GM18505 (cell line): ENCODE results near the gene CD96.

Experiments
- ATAC-seq: cut with Tn5 transposase; IDR thresholded peaks from one replicate; pipeline ENCODE4 v1.9.1; 2021; ENCODE audit not compliant: unreplicated experiment
- POLR2A ChIP-seq: IDR thresholded peaks from 4 replicates; pipeline ENCODE4 v1.6.1; 2011; ENCODE audit warnings: borderline replicate concordance; ENCODE audit not compliant: insufficient read depth, insufficient read length; ENCODE audit errors: extremely low read depth

The CD96 gene

GRCh38 chr3:111594781-111595180, 52.8 kb downstream of the CD96 start:
- ATAC-seq: peak; percentile 25

GRCh38 chr3:111595232-111595631, 53.2 kb downstream of the CD96 start, which contains the start of gene ZBED2:
TSS of gene ZBED2 (minus strand) at chr3:111595346. CDS start at chr3:111594201, 1,145 bp downstream.
- peak; percentile 58 for ATAC-seq
- TF ChIP-seq POLR2A: no peak

More at GRCh38 chr3:111594781-111595180, 52.8 kb downstream of the CD96 start:
- TF ChIP-seq POLR2A: no peak

- ATAC-seq: no peak
- no peak for TF ChIP-seq POLR2A
Measured at GRCh38 chr3:111596328-111596727, 54.3 kb downstream of the CD96 start.

- ATAC-seq: no peak
- TF ChIP-seq POLR2A: no peak
Measured at GRCh38 chr3:111598139-111598538, 56.1 kb downstream of the CD96 start.

GRCh38 chr3:111598552-111598951, 56.6 kb downstream of the CD96 start:
- ATAC-seq: no peak
- TF ChIP-seq POLR2A: no peak

- no peak for ATAC-seq
- no peak for TF ChIP-seq POLR2A
Measured at GRCh38 chr3:111601810-111602209, 59.8 kb downstream of the CD96 start.

- no peak for TF ChIP-seq POLR2A
- ATAC-seq: peak; percentile 72
Measured at GRCh38 chr3:111603679-111604078, 61.7 kb downstream of the CD96 start.

GRCh38 chr3:111604119-111604518, 62.1 kb downstream of the CD96 start:
- no peak for TF ChIP-seq POLR2A
- peak; percentile 20 for ATAC-seq

- no peak for TF ChIP-seq POLR2A
- no peak for ATAC-seq
Measured at GRCh38 chr3:111605018-111605417, 63.0 kb downstream of the CD96 start.

GRCh38 chr3:111605493-111605892, 63.5 kb downstream of the CD96 start:
- TF ChIP-seq POLR2A: no peak
- no peak for ATAC-seq

- no peak for ATAC-seq
- no peak for TF ChIP-seq POLR2A
Measured at GRCh38 chr3:111607240-111607920, 65.4 kb downstream of the CD96 start.

GRCh38 chr3:111608383-111608782, 66.4 kb downstream of the CD96 start:
- TF ChIP-seq POLR2A: no peak
- ATAC-seq: no peak

GRCh38 chr3:111609700-111610099, 67.7 kb downstream of the CD96 start:
- TF ChIP-seq POLR2A: no peak
- no peak for ATAC-seq

- no peak for TF ChIP-seq POLR2A
- peak; percentile 98 for ATAC-seq
Measured at GRCh38 chr3:111610189-111610588, 68.2 kb downstream of the CD96 start.

- ATAC-seq: peak; percentile 19
- no peak for TF ChIP-seq POLR2A
Measured at GRCh38 chr3:111610612-111611054, 68.6 kb downstream of the CD96 start.

- TF ChIP-seq POLR2A: no peak
- ATAC-seq: no peak
Measured at GRCh38 chr3:111613294-111613693, 71.3 kb downstream of the CD96 start.

GRCh38 chr3:111615880-111616279, 73.9 kb downstream of the CD96 start:
- ATAC-seq: no peak
- TF ChIP-seq POLR2A: no peak
